ENCODE data around the gene ACSS1. TPM values are rescaled to one million over a fixed set of nuclear protein-coding genes. Genes with fewer than 3 reads are reported as not detected.

ACSS1 gene
- polyA plus RNA-seq, 3 donors = 28.8 to 31.8 (median 31.8) TPM

DNA sequence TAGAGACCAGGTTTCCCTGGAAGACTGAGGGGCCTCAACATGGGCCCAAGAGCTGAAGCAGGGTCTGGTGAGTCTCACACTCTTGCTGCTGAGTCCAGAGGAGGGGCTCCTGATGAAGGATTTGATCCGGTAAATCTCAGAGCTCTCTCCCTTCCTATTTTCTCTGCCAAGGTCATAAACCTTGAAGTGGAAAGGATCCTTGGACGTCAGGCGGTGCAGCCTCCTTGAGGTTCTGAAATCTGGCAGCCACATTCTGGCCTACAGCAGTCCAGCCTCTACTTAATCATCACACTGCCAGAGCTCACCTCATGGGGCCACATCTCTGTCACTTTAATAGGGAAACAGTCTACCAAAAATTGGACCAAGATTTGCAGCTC, 24.0 kb downstream of the ACSS1 start:
- no peak for DNase-seq

DNA sequence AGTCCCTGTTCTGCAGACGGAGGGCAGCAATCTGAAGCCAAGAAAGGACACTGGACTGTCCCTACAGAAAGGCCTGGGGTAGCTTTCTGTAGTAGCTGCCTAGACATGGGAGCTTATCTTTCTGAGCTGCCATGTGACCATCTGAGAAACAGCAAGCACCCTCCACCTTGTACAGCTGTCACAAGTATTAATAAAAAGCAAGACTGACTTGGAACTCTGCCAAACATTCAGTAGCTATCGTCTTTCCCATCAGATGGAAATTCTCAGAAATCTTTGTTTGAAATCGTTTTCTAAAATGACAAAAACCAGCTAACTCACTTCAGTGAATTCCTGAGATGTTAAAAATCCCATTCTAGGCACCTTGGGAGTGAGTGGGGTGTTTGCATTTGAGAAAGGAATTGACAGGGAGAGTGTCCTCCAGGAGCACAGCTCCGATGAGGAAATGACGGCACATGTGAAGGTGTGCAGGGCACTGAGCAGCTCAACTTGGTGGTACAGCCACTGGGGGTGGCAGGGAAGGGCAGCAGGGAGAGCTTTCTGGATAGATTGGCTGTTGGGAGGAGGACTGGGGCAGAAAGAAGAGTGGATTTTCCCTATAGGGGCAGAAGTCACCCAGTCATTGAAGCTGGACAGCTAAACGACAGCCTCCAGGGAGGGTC, 24.5 kb downstream of the ACSS1 start:
- no peak for DNase-seq

DNA sequence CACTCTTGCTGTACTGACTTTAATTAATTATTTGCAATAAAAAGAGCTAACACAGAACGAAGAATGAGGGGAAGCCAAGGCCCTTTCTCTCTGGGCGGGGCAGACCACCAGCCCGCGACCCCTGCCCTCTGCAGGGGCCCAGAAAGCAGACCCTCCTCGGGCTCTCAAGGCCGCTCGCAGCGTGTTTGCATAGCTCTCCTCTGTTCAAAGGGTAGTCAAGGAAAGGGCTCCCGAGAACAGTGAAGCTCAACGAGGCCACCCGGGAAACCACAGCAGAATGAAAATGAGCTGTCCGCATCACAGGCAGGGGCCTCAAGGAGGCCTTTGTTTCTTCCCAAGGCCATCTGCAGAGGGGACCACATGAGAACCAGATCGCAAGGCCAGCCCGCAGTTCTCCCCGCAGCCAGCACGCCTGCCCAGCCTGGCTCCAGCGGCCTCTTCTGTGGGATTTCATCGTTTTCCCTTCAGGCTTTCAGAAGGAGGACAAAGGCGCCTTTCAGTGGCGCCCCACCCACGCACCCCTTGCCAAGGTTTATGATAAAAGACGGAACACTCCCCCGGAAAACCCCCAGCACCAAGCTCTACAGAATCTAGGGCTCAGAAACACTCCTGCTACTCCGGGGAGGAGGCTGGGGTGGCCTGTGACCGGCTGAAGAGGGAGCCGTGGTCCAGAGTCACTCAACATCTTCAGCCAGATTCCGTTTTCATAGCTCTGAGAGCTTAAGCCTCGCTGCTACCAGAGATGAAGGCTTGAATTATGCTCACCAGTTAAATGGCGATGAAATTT, 25.3 kb downstream of the ACSS1 start:
- DNase-seq = no peak

DNA sequence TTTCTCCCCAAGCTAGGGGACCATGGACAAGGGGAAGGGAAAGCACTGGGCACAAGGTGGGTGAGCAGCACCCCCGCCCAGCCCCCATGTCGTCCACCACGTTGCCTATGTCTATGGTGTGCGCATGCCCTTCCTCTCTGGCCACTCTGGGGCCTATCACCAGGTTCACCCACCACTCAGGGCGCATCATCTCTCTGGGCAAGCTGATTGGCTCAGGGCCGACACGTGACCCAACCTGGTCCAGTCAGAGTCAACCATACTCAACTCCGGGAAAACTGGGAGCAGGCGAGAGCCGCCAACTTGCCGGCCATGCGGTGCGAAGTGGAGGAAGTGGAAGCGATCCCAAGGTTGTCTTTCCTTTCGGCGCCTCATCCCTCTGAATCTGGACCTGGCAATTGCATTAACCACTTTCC, 25.9 kb downstream of the ACSS1 start:
- DNase-seq = no peak

DNA sequence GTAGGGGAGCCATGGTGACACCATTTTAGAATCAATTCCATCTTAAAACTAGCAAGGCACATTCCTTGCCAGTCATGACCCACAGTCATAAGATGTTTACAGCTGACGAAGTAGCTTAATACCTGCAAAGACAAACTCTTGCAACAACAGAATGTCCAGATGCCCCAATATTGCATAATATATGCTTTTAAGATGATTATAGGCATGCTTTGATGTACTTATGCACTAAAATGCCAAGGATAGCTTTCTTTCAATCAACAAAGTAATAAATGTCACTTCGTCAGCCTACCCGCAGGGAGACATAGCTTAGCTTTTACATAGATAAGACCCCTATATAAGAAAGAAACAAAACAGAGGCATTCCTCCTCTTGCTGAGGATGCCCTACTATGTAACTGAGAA, 26.7 kb downstream of the ACSS1 start:
- DNase-seq = no peak

DNA sequence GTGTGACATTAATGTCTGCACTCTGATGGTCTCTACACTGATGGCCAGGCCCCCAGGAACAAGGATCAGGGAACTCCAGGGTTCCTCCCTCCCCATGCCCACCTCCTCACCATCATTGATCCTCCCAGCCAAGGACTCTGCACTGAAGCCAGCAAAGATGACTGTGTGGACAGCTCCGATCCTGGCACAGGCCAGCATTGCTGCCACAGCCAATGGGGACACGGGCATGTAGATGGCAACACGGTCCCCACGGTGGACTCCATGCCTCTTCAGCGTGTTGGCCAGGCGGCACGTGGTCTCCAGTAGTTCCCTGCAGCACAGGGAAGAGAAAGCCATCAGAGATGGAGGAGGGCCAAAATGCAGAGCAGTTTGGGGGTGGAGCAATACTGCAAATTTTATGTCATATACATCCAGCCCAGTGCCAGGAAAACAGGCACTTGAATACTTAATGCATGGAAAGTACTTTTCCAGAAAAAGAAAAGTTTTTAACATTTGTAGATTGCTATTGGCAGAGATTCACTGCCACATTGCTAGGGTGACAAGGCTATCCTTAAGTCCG, 27.2 kb downstream of the ACSS1 start:
- no peak for DNase-seq

DNA sequence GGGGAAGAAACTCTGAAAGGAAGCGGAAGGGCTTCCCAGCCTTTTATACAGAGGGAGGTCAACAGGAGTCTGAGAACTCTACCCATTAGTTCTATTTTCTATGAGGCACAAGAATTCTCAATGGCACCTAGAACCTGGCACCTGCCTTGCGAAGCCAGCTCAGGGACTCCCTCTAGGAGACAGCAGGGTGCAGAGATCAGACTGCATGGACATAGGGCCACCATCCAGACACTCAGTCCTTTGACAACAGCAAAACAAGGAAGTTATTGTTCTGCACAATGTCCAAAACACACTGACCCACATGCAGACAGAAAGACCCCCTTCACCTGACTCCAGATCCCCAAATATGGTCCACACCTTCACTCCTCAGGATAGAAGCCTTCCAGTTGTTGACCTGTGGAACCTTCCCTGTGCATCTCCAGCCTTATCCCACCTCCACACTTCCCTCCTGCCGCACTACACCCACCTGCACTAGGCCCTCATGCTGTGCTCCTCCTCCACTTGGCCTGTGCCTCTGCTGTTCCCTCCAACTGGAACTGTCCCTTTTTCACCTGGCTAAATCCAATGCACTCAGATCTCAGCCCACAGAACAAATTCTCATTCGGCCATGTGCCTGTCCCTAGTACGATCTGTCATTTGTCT, 27.8 kb downstream of the ACSS1 start:
- DNase-seq = no peak

DNA sequence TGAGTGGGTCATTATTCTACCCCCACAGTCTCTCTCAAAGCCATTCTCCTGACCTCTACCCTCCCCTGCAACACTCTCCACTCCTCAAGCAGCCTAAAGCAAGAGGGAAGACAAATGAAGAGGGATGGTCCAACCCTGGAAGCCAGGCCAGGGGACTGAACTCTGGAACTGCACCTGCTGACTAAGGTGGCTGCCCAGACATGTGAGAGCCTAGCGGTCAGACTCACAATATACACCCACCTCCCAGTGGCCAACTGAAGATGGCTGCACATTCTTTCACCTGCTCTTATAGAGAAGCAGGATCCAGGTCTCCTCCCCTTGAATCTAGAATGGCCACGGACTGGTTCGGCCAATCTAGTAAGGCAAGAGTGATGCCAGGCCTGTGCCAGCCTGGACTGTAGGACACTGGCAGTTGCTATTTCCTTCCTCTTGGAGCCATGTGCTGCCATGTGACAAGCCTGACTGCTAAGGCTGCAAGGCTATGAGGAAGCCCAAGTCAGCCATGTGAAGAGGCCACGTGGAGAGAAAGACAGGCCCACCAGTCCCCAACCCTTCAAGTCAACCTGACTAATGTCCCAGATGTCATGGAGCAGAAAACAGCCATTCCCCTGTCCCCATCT, 31.8 kb downstream of the ACSS1 start:
- DNase-seq = no peak

DNA sequence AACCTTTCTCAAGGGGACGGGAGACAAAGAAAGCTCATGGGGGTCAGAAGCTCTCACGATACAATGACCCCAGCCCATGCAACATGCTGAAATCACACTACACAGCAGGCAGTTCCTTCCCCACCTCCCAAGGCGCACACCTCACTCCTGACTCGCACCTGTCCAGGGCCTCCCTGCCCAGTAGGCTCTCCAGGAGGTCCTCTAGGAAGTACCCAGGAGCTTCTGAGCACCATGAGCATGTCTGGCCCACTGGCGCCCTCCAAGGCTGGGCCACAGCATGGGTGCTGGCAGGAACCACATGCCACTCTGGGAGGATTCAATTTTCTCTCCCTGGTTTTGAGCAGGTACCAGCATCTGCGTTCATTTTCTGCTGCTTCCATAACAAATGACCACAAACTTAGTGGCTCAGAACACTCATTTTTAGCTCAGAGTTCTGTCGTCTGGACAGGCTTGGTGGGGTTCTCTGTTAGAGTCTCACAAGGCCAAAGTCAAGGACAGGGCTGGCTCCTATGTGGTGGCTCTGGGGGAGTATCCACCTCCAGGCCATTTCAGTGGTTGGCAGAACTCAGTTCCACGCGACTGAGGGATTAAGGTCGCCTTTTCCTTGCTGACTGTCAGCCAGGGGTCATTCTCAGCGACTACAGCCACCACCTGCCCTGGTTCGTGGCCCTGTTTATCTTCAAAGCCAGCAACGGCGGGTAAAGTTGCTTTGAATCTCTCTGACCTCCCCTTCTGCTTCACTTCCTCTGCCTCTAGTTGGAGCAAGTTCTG, 32.7 kb downstream of the ACSS1 start:
- DNase-seq = no peak

DNA sequence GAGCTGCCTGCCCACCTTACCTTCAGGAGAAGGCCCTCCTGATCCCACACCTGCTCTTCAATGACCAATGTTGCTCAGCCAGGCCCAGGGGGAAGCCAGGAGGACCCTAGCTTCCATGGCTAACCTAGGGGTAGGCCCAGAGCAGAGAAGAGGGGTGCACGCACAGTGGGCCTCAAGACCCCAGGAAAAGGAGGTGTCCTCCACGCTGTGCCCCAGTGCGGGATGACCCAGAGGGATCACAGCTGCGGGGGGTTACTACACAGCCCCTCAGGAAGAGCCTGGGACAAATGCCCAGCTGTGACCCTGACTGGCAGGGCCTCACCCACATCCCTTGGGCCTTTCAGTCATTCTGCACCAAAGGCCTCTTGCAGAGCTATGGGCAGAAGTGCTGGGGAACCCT, 33.8 kb downstream of the ACSS1 start:
- no peak for DNase-seq

DNA sequence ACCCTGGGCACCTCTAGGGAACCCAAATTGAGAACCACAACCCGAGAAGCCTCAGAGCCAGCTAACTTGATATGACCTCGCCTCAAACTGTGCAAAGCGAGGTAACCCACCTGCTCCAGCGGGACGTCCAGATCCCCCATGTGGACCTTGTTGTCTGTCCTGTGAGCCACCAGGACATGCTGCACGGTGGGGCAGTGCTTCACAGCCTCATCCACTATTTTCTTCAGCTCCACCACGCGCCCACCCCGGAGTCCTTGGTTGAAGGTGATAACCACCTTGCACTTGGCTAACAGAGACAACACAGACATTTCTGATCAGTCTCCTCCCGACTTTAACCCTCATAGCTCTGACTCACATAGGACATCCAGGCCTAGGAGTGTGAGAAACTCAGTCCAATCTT, 34.6 kb downstream of the ACSS1 start:
- no peak for DNase-seq

DNA sequence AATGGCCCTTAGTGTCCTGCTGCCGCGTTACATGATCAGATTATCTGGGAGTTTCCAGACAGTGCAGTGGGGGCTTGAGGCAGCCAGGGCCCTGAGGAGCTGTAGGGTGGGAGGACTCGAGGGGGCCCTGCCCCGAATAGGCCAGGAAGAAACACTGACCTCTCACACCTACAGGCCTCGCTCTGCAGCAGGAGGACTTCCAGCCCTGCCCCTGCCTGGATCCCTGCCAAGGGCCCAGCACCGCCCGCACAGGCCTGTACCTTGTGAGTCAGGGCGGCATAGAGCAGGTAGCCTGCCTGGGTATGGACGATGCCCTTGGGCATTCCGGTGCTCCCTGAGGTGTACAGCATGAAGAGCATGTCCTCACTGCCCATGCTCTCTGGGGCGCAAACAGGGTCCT, 35.3 kb downstream of the ACSS1 start:
- no peak for DNase-seq

DNA sequence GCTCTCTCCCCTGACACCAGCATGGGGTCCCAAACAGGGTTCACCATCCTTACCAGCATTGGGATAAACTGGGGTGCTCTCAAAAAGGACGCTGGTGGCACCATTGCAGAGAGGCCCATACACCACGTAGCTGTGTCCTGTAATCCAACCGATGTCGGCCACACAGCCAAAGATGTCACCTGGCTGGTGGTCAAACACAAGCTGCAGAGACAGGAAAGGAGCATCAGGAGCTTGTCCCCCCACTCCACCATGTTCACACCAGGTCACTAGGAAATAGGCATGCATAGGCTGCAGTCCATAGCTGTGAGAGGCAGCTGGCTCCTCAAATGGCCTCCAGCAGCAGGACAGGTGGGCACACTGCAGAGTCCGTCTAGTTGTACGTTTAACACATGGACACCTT, 36.6 kb downstream of the ACSS1 start:
- DNase-seq = no peak

DNA sequence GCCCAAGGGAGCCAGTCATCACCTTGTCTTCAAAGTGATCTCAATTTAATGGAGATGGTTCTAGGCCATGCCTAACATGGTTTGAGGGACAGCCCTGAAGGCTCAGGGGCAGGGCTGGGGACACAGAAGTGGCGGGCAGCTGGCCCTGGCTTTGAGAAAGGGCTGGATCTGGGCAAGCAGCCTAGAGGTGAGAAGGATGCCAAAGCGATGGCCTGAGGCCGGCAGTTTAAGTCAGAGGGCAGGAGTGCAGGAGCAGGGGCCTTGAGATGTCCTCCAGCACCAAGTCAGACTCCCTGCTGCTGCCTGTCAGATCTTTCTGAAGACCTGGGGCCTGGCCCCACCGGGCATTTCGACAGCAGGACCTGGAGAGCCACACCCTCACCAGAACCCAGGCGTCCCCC, 37.0 kb downstream of the ACSS1 start:
- DNase-seq = no peak

DNA sequence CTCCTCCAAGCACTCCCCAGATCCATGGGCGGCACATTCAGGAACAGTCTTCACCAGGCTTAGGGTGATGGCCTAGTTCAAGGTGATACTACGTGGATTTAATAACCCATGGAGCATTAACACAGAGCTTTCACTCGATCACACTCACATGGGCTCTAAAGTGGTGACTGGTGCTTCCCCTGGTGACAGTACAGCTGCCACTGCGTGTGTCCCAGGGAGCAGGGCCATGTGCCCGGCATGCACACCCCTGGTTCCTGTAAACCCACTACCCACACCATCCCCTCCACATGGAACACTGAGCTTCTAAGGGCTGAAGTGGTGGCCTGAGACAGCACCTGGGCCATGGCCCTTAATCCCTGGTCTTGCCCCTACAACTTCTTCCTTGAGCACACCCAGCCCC, 37.6 kb downstream of the ACSS1 start:
- no peak for DNase-seq

DNA sequence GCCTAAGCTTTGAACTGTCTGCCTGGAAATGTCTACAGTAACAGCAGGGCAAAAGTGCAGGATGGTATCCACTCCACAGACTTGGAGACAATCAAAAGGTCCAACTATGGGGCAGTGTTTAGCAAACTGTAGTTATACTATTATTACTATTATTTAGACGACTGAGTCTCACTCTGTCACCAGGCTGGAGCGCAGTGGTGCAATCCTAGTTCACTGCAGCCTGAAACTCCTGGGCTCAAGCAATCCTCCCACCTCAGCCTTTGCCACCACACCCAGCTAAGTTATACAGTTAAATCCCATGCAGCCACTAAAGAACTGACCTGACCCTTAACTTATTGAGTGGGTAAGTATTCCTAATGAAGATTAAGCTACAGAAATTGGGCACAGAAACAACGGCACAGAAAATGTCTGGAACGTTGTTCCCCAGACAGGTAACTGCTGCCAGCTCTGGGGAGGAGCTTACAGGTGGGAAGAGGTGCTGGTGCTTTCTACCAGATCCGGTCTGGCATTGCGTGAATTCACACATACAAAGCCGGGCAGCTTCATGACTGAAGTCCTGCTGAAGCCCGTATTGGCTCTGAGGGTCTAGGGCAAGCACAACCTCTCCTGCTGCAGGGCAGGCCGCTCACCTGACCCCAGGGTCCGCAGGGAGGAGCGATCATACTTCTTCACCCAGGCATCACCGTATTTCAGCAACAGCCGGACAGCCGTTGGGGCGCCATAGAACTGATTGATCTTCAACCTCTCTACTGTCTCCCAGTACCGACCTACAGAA, 38.4 kb downstream of the ACSS1 start:
- DNase-seq = no peak

DNA sequence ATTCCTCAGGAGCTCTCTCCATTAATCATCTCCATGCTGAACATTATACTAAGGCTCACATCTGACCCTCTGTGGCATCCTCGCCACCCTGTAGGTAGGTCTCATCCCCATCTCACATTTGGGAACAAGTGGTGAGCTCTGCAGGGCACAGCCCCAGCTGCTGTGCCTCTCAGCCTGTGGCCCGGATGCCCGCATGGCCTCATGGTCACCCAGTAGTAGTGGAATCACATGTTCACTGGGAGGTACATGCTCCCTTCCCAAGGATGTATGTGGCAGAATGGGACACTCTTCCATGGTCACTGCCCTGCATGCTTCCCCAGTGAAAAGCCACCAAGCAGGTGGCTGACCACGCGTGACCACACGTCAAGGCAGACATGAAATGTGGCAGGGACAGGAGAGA, 39.1 kb downstream of the ACSS1 start:
- no peak for DNase-seq

DNA sequence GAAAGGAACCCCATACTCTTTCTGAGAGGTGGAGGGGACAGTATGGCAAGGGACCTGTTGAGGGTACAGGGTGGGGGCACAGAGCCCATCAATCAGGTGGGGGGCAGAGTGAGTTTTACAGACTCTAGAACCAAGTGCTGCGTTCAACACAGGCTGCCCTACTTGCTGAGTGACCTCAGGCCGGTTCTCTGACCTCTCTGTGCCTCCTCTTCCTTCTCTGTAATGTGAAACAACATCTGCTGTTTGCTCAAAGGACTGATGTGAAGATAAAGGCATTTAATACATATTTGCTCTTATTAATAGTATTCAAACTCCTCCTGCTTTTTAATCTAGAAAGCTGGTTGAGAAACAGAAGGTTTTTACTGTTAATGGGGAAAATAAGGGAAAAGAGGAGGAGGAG, 39.5 kb downstream of the ACSS1 start:
- no peak for DNase-seq

DNA sequence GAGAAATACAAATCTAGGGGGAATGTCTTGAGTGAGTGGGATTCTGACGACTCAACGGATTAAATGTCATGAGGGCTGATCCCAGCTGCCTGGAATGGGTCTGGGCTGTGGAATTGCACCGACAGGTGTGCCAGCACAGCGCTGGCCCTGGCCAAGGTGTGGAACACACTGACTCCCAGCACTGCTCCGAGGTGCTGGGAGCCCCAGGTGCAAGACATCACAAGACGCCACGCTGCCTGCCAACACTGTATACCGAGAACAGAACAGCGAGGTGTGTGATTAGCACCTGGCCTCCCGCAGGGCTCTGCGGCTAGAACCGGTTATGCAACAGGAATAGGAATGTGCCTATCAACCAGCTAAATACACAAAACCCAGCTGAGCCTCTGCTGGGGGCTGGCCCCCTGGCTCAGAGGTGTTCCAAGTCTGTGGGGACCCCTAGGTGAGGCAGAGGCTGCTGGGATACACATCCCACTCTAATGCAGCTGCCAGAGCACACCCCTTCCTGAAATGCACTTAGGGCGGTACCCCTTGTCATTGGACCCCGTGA, 40.6 kb downstream of the ACSS1 start:
- DNase-seq = no peak

DNA sequence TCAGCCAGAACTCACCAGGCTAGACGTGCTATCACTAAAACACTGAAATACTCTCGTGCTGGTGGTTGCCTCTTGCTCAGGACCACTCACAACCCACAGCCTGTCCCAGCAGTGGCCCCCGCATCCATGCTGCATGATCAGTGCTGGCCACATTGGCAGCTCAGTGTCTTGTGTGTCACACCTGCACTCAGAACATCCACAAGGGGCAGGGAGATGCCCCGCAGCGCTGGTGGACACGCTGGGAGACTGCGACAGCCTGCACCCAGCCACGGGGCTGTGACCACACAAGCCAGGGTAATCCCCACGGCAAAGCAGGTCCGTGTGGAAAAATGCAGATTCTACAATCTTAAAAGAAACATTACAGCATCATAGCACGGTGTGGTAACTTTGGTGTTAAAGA, 41.5 kb downstream of the ACSS1 start:
- no peak for DNase-seq

DNA sequence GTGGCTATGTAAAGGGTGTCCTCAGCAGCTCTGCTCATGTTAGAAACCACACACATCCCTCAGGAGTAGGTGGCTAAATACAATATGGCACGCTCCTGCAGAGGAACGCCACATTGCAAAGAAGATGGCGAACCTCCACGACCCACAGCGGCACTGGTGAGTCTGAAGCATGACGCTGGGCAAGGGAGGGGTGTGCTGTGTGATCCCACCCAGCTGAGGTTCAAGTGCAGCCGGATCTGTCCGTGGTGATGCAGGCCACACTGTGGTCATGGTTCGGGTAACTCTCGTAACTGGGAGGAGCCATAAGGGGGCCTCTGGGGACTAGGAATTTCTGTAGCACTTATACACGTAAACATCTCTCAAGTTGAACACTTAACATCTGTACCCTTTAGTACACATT, 42.0 kb downstream of the ACSS1 start:
- no peak for DNase-seq
